Ishikawa (cell line): Measurements from ENCODE around the gene TPT1.

Source experiments
- CEBPB ChIP-seq: IDR thresholded peaks from 2 replicates; pipeline ENCODE4 v1.6.1; 2012
- CREB1 ChIP-seq: IDR thresholded peaks from 2 replicates; pipeline ENCODE4 v1.6.1; 2012; ENCODE audit warnings: low read depth
- EGR1 ChIP-seq: IDR thresholded peaks from 2 replicates; pipeline ENCODE4 v1.6.1; 2012
- EP300 ChIP-seq: IDR thresholded peaks from 2 replicates; pipeline ENCODE4 v1.6.1; 2012; ENCODE audit warnings: borderline replicate concordance
- NFIC ChIP-seq: IDR thresholded peaks from 2 replicates; pipeline ENCODE4 v1.6.1; 2012
- RAD21 ChIP-seq: IDR thresholded peaks from 2 replicates; pipeline ENCODE4 v1.6.1; 2012; ENCODE audit warnings: low read depth
- TAF1 ChIP-seq: IDR thresholded peaks from 2 replicates; pipeline ENCODE4 v1.6.1; 2012; ENCODE audit warnings: low read depth, mild to moderate bottlenecking
- TCF12 ChIP-seq: IDR thresholded peaks from 2 replicates; pipeline ENCODE4 v1.6.1; 2012; ENCODE audit warnings: low read depth
- TEAD4 ChIP-seq: IDR thresholded peaks from 2 replicates; pipeline ENCODE4 v1.6.1; 2012
- YY1 ChIP-seq: IDR thresholded peaks from 2 replicates; pipeline ENCODE4 v1.6.1; 2012; ENCODE audit warnings: low read depth
- TF ChIP-seq, protein P1 (sequence below): IDR thresholded peaks from 2 replicates; pipeline ENCODE4 v1.6.1; 2012
- TF ChIP-seq, protein P2 (sequence below): IDR thresholded peaks from 2 replicates; pipeline ENCODE4 v1.6.1; 2012
- TF ChIP-seq, protein P3 (sequence below): IDR thresholded peaks from 2 replicates; pipeline ENCODE4 v1.6.1; 2012; ENCODE audit warnings: low read depth, mild to moderate bottlenecking

DNA sequence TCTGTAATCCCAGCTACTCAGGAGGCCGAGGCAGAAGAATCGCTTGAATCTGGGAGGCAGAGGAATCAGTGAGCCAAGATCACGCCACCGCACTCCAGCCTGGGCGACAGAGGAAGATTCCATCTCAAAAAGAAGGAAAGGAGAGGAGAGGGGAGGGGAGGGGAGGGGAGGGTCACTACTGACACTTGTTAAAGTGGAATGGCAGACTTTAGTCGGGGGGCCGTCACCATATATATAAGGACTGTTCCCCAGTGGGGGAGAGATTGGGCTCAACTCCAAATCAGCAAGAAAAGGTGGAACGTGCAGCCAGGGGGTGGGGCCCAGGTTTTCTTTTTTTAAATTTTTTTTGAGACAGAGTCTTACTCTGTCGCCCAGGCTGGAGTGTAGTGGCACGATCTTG, 26.2 kb downstream of the TPT1 start:
- TF ChIP-seq, protein P1, sequence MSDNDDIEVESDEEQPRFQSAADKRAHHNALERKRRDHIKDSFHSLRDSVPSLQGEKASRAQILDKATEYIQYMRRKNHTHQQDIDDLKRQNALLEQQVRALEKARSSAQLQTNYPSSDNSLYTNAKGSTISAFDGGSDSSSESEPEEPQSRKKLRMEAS = no peak
- TF ChIP-seq CREB1 (no peak), RAD21 (no peak), EP300 (no peak), TAF1 (no peak), CEBPB (no peak), TCF12 (no peak), YY1 (no peak), EGR1 (no peak), TEAD4 (no peak), NFIC (no peak)
- TF ChIP-seq, protein P2, sequence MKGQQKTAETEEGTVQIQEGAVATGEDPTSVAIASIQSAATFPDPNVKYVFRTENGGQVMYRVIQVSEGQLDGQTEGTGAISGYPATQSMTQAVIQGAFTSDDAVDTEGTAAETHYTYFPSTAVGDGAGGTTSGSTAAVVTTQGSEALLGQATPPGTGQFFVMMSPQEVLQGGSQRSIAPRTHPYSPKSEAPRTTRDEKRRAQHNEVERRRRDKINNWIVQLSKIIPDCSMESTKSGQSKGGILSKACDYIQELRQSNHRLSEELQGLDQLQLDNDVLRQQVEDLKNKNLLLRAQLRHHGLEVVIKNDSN = no peak
- TF ChIP-seq, protein P3, sequence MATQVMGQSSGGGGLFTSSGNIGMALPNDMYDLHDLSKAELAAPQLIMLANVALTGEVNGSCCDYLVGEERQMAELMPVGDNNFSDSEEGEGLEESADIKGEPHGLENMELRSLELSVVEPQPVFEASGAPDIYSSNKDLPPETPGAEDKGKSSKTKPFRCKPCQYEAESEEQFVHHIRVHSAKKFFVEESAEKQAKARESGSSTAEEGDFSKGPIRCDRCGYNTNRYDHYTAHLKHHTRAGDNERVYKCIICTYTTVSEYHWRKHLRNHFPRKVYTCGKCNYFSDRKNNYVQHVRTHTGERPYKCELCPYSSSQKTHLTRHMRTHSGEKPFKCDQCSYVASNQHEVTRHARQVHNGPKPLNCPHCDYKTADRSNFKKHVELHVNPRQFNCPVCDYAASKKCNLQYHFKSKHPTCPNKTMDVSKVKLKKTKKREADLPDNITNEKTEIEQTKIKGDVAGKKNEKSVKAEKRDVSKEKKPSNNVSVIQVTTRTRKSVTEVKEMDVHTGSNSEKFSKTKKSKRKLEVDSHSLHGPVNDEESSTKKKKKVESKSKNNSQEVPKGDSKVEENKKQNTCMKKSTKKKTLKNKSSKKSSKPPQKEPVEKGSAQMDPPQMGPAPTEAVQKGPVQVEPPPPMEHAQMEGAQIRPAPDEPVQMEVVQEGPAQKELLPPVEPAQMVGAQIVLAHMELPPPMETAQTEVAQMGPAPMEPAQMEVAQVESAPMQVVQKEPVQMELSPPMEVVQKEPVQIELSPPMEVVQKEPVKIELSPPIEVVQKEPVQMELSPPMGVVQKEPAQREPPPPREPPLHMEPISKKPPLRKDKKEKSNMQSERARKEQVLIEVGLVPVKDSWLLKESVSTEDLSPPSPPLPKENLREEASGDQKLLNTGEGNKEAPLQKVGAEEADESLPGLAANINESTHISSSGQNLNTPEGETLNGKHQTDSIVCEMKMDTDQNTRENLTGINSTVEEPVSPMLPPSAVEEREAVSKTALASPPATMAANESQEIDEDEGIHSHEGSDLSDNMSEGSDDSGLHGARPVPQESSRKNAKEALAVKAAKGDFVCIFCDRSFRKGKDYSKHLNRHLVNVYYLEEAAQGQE = no peak
